GM23338 (cell line): ENCODE data around the gene RAP1A. TPM values are rescaled to one million over a fixed set of nuclear protein-coding genes. Genes with fewer than 3 reads are reported as not detected.

ENCODE experiments used
- ATAC-seq: fragments of 200-7000 bp; cut with Tn5 transposase; 3 replicates; pipeline ENCODE4 v1.9.1; 2020
- DNase-seq: peaks from one replicate; pipeline ENCODE4 v3.0.0-alpha.2; 2015; ENCODE audit warnings: low spot score
- H2AFZ ChIP-seq: fragments of 200-600 bp; sonication (generic); 2 replicates; pipeline ENCODE4 v1.8.0; 2016; ENCODE audit warnings: antibody characterized with exemption, mild to moderate bottlenecking, moderate library complexity
- H3F3A ChIP-seq: fragments of 200-600 bp; sonication (generic); replicated peaks from 2 replicates; pipeline ENCODE4 v1.8.0; 2017; ENCODE audit warnings: antibody characterized with exemption, mixed run types, low read depth
- H3K27ac ChIP-seq: fragments of 200-600 bp; sonication (generic); 2 replicates; pipeline ENCODE4 v1.6.1; 2016; ENCODE audit warnings: low read depth
- H3K27me3 ChIP-seq: fragments of 200-600 bp; sonication (generic); 2 replicates; pipeline ENCODE4 v1.8.0; 2016; ENCODE audit warnings: mild to moderate bottlenecking, mixed run types, moderate library complexity; ENCODE audit not compliant: insufficient read depth
- H3K36me3 ChIP-seq: fragments of 200-600 bp; sonication (generic); 2 replicates; pipeline ENCODE4 v1.8.0; 2016; ENCODE audit warnings: mild to moderate bottlenecking; ENCODE audit not compliant: insufficient read depth
- H3K4me1 ChIP-seq: fragments of 200-600 bp; sonication (generic); 2 replicates; pipeline ENCODE4 v1.8.0; 2016; ENCODE audit warnings: mild to moderate bottlenecking, moderate library complexity; ENCODE audit not compliant: insufficient read depth
- H3K4me2 ChIP-seq: fragments of 200-600 bp; sonication (generic); 2 replicates; pipeline ENCODE4 v1.7.1; 2017; ENCODE audit warnings: mixed run types
- H3K4me3 ChIP-seq: fragments of 200-600 bp; sonication (generic); 2 replicates; pipeline ENCODE4 v1.6.1; 2016; ENCODE audit warnings: mixed run types
- H3K79me2 ChIP-seq: fragments of 200-600 bp; sonication (generic); replicated peaks from 2 replicates; pipeline ENCODE4 v1.8.0; 2017; ENCODE audit warnings: mild to moderate bottlenecking; ENCODE audit not compliant: insufficient read depth
- H3K9me2 ChIP-seq: fragments of 200-600 bp; sonication (generic); 2 replicates; pipeline ENCODE4 v1.8.0; 2017; ENCODE audit not compliant: insufficient read depth
- H4K20me1 ChIP-seq: fragments of 200-600 bp; sonication (generic); replicated peaks from 2 replicates; pipeline ENCODE4 v1.8.0; 2017; ENCODE audit warnings: mild to moderate bottlenecking; ENCODE audit not compliant: insufficient read depth
- H3K27ac Mint-ChIP-seq: 2 replicates; pipeline ENCODE4 v1.8.0; 2020; ENCODE audit warnings: inconsistent platforms, mild to moderate bottlenecking, moderate library complexity, mixed read lengths
- H3K27me3 Mint-ChIP-seq: 3 replicates; pipeline ENCODE4 v1.8.0; 2022; ENCODE audit warnings: low read depth, mild to moderate bottlenecking, moderate library complexity, mixed read lengths, inconsistent platforms; ENCODE audit not compliant: insufficient read depth, poor library complexity
- H3K36me3 Mint-ChIP-seq: 3 replicates; pipeline ENCODE4 v1.8.0; 2021; ENCODE audit warnings: low read depth, mild to moderate bottlenecking, inconsistent platforms, moderate library complexity, mixed read lengths
- H3K4me1 Mint-ChIP-seq: 3 replicates; pipeline ENCODE4 v1.8.0; 2020; ENCODE audit warnings: mild to moderate bottlenecking, inconsistent platforms, mixed read lengths
- H3K4me3 Mint-ChIP-seq: 3 replicates; pipeline ENCODE4 v1.8.0; 2021; ENCODE audit warnings: moderate library complexity, mild to moderate bottlenecking, inconsistent platforms, mixed read lengths
- H3K9me3 Mint-ChIP-seq: 3 replicates; pipeline ENCODE4 v1.8.0; 2020; ENCODE audit warnings: moderate library complexity, mild to moderate bottlenecking, inconsistent platforms, mixed read lengths
- EZH2 ChIP-seq: fragments of 200-600 bp; sonication (generic); IDR thresholded peaks from one replicate; pipeline ENCODE4 v1.8.0; 2017; ENCODE audit warnings: antibody characterized with exemption, mild to moderate bottlenecking, low read depth; ENCODE audit not compliant: unreplicated experiment
- EZH2phosphoT487 ChIP-seq: fragments of 200-600 bp; sonication (generic); IDR thresholded peaks from one replicate; pipeline ENCODE4 v1.8.1; 2018; ENCODE audit warnings: antibody characterized with exemption; ENCODE audit not compliant: unreplicated experiment
- JUNB ChIP-seq: IDR thresholded peaks from one replicate; pipeline ENCODE4 v1.6.1; 2016; ENCODE audit warnings: antibody characterized with exemption; ENCODE audit not compliant: unreplicated experiment
- NANOG ChIP-seq: IDR thresholded peaks from 2 replicates; pipeline ENCODE4 v1.6.1; 2016; ENCODE audit warnings: antibody characterized with exemption, borderline replicate concordance
- POLR2AphosphoS5 ChIP-seq: IDR thresholded peaks from 2 replicates; pipeline ENCODE4 v1.6.1; 2016; ENCODE audit warnings: antibody characterized with exemption, low read depth
- STAT1 ChIP-seq: IDR thresholded peaks from one replicate; pipeline ENCODE4 v1.6.1; 2016; ENCODE audit warnings: antibody characterized with exemption; ENCODE audit not compliant: unreplicated experiment
- ZNF114 ChIP-seq: fragments of 250-450 bp; sonication (Bioruptor Pico); IDR thresholded peaks from 2 replicates; pipeline ENCODE4 v1.5.0; 2020; ENCODE audit warnings: mild to moderate bottlenecking, moderate library complexity
- polyA plus RNA-seq: library from polyadenylated mRNA; unstranded; fragments of >200 nt; fragmentation: Nextera tagmentation; extraction: Ambion mirVana; gene quantifications from 2 replicates; pipeline ENCODE4 v1.2.1, GENCODE V29; 2016
- total RNA-seq: library from RNA; depleted of rRNA; stranded (reverse); fragments of >200 nt; shearing (Covaris generic); gene quantifications from 2 replicates; pipeline ENCODE4 v1.2.3, GENCODE V29; 2014
- TF ChIP-seq, protein P1 (sequence below): fragments of 250-450 bp; sonication (Bioruptor Pico); IDR thresholded peaks from 2 replicates; pipeline ENCODE4 v1.5.0; 2020; ENCODE audit warnings: mild to moderate bottlenecking, moderate library complexity

The RAP1A gene
- total and polyA plus RNA-seq, 2 experiments from 2014 or later: 16.2 to 23.0 TPM

DNA sequence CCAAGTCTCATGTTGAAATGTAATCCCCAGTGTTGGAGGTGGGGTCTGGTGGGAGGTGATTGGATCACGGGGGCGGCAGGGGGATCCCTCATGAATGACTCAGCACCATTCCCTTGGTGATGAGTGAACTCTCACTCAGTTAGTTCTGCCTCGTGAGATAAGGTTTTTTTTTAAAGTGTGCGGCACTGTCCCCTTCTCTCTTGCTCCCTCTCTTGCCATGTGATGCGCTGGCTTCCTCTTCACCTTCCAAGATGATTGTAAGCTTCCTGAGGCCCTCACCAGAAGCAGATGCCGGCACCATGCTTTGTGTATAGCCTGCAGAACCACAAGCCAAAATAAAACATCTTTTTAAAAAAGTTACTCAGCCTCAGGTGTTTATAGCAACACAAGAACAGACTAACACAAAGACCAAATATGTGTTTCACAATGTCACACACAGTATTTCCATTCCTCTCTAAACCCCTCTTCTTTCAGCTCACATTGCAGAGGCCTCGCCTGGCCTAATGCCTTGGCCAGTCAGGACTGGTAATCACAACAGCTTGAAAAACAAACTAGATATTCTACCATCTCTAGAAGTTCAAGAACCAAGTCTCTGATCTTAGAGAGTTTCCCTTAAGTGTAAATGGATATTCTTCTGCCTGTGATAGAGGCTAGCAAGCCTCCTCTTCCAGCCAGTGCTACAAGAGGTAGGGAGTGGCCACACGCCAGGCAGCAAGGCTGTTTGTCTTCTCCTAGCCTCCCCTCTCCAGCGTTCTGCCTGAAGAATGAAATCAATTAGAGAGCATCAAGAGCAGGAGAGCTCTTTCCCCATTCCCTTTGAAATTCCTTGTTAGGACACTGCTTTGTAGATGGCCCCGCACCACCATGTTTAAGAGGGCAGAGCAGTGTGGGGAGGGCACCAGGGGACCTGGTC lies 19.6 kb upstream of the RAP1A start (continued):
- TF ChIP-seq, protein P1, sequence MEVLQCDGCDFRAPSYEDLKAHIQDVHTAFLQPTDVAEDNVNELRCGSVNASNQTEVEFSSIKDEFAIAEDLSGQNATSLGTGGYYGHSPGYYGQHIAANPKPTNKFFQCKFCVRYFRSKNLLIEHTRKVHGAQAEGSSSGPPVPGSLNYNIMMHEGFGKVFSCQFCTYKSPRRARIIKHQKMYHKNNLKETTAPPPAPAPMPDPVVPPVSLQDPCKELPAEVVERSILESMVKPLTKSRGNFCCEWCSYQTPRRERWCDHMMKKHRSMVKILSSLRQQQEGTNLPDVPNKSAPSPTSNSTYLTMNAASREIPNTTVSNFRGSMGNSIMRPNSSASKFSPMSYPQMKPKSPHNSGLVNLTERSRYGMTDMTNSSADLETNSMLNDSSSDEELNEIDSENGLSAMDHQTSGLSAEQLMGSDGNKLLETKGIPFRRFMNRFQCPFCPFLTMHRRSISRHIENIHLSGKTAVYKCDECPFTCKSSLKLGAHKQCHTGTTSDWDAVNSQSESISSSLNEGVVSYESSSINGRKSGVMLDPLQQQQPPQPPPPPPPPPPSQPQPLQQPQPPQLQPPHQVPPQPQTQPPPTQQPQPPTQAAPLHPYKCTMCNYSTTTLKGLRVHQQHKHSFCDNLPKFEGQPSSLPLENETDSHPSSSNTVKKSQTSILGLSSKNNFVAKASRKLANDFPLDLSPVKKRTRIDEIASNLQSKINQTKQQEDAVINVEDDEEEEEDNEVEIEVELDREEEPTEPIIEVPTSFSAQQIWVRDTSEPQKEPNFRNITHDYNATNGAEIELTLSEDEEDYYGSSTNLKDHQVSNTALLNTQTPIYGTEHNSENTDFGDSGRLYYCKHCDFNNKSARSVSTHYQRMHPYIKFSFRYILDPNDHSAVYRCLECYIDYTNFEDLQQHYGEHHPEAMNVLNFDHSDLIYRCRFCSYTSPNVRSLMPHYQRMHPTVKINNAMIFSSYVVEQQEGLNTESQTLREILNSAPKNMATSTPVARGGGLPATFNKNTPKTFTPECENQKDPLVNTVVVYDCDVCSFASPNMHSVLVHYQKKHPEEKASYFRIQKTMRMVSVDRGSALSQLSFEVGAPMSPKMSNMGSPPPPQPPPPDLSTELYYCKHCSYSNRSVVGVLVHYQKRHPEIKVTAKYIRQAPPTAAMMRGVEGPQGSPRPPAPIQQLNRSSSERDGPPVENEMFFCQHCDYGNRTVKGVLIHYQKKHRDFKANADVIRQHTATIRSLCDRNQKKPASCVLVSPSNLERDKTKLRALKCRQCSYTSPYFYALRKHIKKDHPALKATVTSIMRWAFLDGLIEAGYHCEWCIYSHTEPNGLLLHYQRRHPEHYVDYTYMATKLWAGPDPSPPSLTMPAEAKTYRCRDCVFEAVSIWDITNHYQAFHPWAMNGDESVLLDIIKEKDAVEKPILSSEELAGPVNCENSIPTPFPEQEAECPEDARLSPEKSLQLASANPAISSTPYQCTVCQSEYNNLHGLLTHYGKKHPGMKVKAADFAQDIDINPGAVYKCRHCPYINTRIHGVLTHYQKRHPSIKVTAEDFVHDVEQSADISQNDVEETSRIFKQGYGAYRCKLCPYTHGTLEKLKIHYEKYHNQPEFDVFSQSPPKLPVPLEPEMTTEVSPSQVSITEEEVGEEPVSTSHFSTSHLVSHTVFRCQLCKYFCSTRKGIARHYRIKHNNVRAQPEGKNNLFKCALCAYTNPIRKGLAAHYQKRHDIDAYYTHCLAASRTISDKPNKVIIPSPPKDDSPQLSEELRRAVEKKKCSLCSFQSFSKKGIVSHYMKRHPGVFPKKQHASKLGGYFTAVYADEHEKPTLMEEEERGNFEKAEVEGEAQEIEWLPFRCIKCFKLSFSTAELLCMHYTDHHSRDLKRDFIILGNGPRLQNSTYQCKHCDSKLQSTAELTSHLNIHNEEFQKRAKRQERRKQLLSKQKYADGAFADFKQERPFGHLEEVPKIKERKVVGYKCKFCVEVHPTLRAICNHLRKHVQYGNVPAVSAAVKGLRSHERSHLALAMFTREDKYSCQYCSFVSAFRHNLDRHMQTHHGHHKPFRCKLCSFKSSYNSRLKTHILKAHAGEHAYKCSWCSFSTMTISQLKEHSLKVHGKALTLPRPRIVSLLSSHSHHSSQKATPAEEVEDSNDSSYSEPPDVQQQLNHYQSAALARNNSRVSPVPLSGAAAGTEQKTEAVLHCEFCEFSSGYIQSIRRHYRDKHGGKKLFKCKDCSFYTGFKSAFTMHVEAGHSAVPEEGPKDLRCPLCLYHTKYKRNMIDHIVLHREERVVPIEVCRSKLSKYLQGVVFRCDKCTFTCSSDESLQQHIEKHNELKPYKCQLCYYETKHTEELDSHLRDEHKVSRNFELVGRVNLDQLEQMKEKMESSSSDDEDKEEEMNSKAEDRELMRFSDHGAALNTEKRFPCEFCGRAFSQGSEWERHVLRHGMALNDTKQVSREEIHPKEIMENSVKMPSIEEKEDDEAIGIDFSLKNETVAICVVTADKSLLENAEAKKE (CRISPR knock-in tag): no peak
- TF ChIP-seq STAT1: no peak
- no peak for TF ChIP-seq EZH2phosphoT487
- no peak for TF ChIP-seq ZNF114 (CRISPR knock-in tag)
- no peak for TF ChIP-seq JUNB

DNA sequence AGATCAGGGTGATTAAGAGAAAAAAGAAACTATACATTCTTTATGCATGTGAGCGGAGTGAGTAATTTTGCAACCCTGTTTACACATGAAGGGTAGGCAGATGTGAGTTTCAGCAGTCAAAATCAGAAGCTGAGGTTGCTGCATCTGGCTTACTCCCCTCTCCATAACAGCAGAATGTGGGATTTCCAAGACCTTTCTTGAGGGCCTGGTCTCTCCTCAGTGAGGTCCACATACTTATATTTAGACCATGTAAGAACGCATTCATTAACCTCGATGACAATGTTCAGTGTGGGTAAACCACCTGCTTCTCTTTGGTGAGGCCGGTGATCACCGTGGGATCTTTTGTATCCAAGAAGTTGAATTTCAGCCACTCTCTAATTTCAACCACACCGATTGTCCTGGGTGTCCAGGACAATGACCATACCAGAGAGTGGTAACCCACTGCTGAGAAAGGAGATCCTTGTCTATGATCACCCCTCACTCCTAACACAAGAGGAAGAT lies 18.7 kb upstream of the RAP1A start:
- no peak overlapping the region for H3K4me3 Mint-ChIP-seq
- H3K36me3 ChIP-seq: no peaks in the 10 kb centered on the region
- no peaks in the 10 kb centered on the region for H3K79me2 ChIP-seq
- H3K27ac Mint-ChIP-seq: no peak overlapping the region
- H3K36me3 Mint-ChIP-seq: no peaks in the 10 kb centered on the region
- H3K9me2 ChIP-seq: peaks cover 4% of the 10 kb centered on the region
- H3K27me3 Mint-ChIP-seq: no peaks in the 10 kb centered on the region
- no peaks in the 10 kb centered on the region for H3F3A ChIP-seq
- no peak overlapping the region for H3K4me2 ChIP-seq
- no peak overlapping the region for H2AFZ ChIP-seq
- H3K27me3 ChIP-seq: no peaks in the 10 kb centered on the region
- DNase-seq (no peak), ATAC-seq (no peak)
- no peaks in the 10 kb centered on the region for H3K4me1 Mint-ChIP-seq
- H3K4me3 ChIP-seq: no peak overlapping the region
- H3K4me1 ChIP-seq: no peaks in the 10 kb centered on the region
- no peaks in the 10 kb centered on the region for H4K20me1 ChIP-seq
- H3K27ac ChIP-seq: no peak overlapping the region
- no peaks in the 10 kb centered on the region; the same call in 1 of the 3 replicates for H3K9me3 Mint-ChIP-seq
- no peak for TF ChIP-seq EZH2
- TF ChIP-seq NANOG: no peak
- TF ChIP-seq POLR2AphosphoS5: no peak
- TF ChIP-seq, protein P1 (CRISPR knock-in tag): no peak
